SJSA1 (cell line): ENCODE data around the gene GTSE1. TPM values are rescaled to one million over a fixed set of nuclear protein-coding genes. Genes with fewer than 3 reads are reported as not detected.

Source experiments
- DNase-seq, 2 experiments: peaks; one replicate each; pipeline ENCODE4 v3.0.0-alpha.2; 2015 to 2020; ENCODE audit warnings: low spot score in 2 of 2, low read depth in 1 of 2
- H3K27ac ChIP-seq: fragments of 250-450 bp; sonication (Bioruptor Pico); 2 replicates; pipeline ENCODE4 v1.5.1; 2020; ENCODE audit warnings: mild to moderate bottlenecking, moderate library complexity
- H3K27me3 ChIP-seq: fragments of 250-450 bp; sonication (Bioruptor Pico); replicated peaks from 2 replicates; pipeline ENCODE4 v1.5.1; 2020; ENCODE audit warnings: mild to moderate bottlenecking, moderate library complexity
- H3K36me3 ChIP-seq: fragments of 250-450 bp; sonication (Bioruptor Pico); 2 replicates; pipeline ENCODE4 v1.5.1; 2020; ENCODE audit warnings: mild to moderate bottlenecking
- H3K4me1 ChIP-seq: fragments of 250-450 bp; sonication (Bioruptor Pico); replicated peaks from 2 replicates; pipeline ENCODE4 v1.6.1; 2021; ENCODE audit warnings: mild to moderate bottlenecking
- H3K4me3 ChIP-seq: fragments of 250-450 bp; sonication (Bioruptor Pico); 2 replicates; pipeline ENCODE4 v1.5.1; 2020; ENCODE audit warnings: mild to moderate bottlenecking
- H3K9me3 ChIP-seq: fragments of 250-450 bp; sonication (Bioruptor Pico); replicated peaks from 2 replicates; pipeline ENCODE4 v1.5.1; 2020; ENCODE audit warnings: mild to moderate bottlenecking
- total RNA-seq: library from RNA; depleted of rRNA; stranded (reverse); fragments of >200 nt; shearing (Covaris generic); gene quantifications from 2 replicates; pipeline ENCODE4 v1.2.3, GENCODE V29; 2014

GTSE1 gene
- total RNA-seq, 1 experiment from 2014 or later: 36.2 TPM

DNA sequence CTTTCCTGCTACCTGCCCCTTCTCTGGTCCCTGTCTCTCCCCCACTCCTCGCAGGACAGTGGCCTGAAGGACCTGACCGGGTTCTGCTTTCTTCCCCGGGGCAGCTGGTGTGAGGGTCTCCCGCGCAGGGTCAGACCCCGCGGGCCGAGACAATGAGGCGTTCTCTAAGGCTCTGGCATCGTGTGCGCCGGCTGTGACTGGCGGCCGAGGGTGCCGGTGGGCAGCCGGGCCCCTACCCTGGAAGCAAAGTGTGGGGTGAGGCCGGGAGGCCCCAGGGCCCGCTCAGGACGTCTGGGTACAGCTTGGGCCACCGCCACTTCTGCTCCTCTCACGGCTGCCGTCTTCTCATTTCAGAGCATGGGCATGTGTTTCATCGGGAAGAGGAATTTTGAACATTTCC, 55.1 kb downstream of the GTSE1 start:
- H3K4me3 ChIP-seq: no peak overlapping the region
- H3K9me3 ChIP-seq: no peaks in the 10 kb centered on the region
- no peak for DNase-seq
- H3K27me3 ChIP-seq: no peaks in the 10 kb centered on the region
- no peaks in the 10 kb centered on the region for H3K4me1 ChIP-seq
- H3K27ac ChIP-seq: no peak overlapping the region
- peaks cover 96% of the 10 kb centered on the region for H3K36me3 ChIP-seq

DNA sequence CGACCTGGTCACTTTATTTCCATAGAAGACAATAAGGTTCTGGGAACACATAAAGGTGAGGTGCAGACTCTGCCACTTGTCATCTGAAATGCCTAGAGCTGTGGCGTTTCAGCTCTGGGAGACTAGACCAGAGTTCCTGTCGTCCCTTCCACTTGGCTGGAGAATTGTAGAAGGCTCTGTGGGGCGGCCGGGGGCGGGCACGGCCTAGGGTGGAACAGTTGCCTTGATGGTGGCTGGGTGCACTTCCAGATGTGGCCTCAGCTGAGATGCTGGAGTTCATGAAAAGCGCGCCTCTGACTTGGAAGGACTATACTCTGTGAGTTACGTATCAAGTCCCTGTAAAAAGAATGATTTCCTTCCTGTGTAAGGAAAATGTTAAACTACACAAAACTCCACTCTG, 55.6 kb downstream of the GTSE1 start:
- no peaks in the 10 kb centered on the region for H3K27me3 ChIP-seq
- peaks cover 97% of the 10 kb centered on the region for H3K36me3 ChIP-seq
- no peaks in the 10 kb centered on the region for H3K4me1 ChIP-seq
- no peak for DNase-seq
- no peaks in the 10 kb centered on the region for H3K9me3 ChIP-seq
- H3K4me3 ChIP-seq: no peak overlapping the region
- no peak overlapping the region for H3K27ac ChIP-seq

GRCh38 chr22:46352691-46353386, 56.2 kb downstream of the GTSE1 start:
- H3K4me1 ChIP-seq: no peaks in the 10 kb centered on the region
- H3K27me3 ChIP-seq: no peaks in the 10 kb centered on the region
- H3K27ac ChIP-seq: no peak overlapping the region
- peaks cover 95% of the 10 kb centered on the region for H3K36me3 ChIP-seq
- H3K9me3 ChIP-seq: no peaks in the 10 kb centered on the region
- no peak overlapping the region for H3K4me3 ChIP-seq
- no peak for DNase-seq

GRCh38 chr22:46353483-46354105, 56.9 kb downstream of the GTSE1 start:
- Histone ChIP-seq H3K36me3 (peaks cover 90% of the 10 kb centered on the region), H3K9me3 (no peaks in the 10 kb centered on the region), H3K4me1 (no peaks in the 10 kb centered on the region), H3K27ac (no peak overlapping the region), H3K4me3 (no peak overlapping the region), H3K27me3 (no peaks in the 10 kb centered on the region)
- DNase-seq: no peak

- peaks cover 85% of the 10 kb centered on the region for H3K36me3 ChIP-seq
- H3K4me1 ChIP-seq: no peaks in the 10 kb centered on the region
- no peaks in the 10 kb centered on the region for H3K9me3 ChIP-seq
- DNase-seq: no peak
- H3K27ac ChIP-seq: no peak overlapping the region
- no peak overlapping the region for H3K4me3 ChIP-seq
- H3K27me3 ChIP-seq: no peaks in the 10 kb centered on the region
Measured at GRCh38 chr22:46354176-46354992, 57.7 kb downstream of the GTSE1 start.

DNA sequence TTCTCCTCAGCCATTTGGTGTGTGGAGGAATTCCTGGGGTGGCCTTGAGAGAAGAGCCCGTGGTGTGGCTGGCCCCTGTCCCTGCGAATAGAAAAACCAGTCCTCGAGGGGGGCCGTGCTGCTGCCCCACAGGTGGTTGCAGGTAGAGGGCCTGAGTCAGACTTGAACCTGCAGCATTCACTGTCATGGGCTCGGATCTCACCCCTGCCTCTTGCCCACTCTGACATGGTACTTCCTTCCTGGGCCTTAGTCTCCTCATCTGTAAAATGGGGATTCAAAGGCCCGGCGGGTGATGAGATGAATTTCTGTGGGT, 58.3 kb downstream of the GTSE1 start:
- peaks cover 80% of the 10 kb centered on the region for H3K36me3 ChIP-seq
- H3K27me3 ChIP-seq: no peaks in the 10 kb centered on the region
- no peak for DNase-seq
- no peak overlapping the region for H3K4me3 ChIP-seq
- no peak overlapping the region for H3K27ac ChIP-seq
- H3K9me3 ChIP-seq: no peaks in the 10 kb centered on the region
- H3K4me1 ChIP-seq: no peaks in the 10 kb centered on the region

- peak; percentile 60 to 77 for DNase-seq
- no peaks in the 10 kb centered on the region for H3K9me3 ChIP-seq
- no peak overlapping the region for H3K27ac ChIP-seq
Measured at GRCh38 chr22:46355369-46355995, 58.8 kb downstream of the GTSE1 start.

DNA sequence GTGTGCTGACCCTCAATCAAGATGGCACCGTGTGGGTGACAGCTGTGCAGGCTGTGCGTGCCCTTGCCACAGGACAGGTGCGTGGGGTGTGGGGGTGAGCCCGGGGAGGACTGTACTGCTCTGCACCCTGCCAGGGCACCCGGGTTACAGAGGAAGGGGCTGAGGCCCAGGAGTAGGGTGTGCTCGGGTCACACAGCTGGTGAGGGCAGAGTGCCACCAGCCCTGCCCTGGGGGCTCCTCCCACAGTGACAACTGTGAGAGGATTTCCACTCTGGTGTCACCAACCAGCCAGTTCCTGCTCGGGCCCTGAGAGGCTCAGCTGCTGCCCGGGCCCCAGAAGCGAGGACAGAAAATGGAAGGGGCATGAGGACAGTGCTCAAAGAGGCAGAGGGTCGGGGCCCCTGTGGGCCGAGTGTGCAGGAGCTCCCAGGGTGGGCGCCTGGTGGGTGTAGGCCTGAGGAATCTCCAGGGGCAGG, 59.4 kb downstream of the GTSE1 start:
- H3K4me3 ChIP-seq: no peak overlapping the region
- no peaks in the 10 kb centered on the region for H3K27me3 ChIP-seq
- H3K4me1 ChIP-seq: no peaks in the 10 kb centered on the region
- H3K36me3 ChIP-seq: peaks cover 70% of the 10 kb centered on the region
- DNase-seq: no peak
- no peak overlapping the region for H3K27ac ChIP-seq
- no peaks in the 10 kb centered on the region for H3K9me3 ChIP-seq

More at GRCh38 chr22:46355369-46355995, 58.8 kb downstream of the GTSE1 start:
- Histone ChIP-seq H3K4me3 (no peak overlapping the region), H3K4me1 (no peaks in the 10 kb centered on the region), H3K36me3 (peaks cover 75% of the 10 kb centered on the region), H3K27me3 (no peaks in the 10 kb centered on the region)

DNA sequence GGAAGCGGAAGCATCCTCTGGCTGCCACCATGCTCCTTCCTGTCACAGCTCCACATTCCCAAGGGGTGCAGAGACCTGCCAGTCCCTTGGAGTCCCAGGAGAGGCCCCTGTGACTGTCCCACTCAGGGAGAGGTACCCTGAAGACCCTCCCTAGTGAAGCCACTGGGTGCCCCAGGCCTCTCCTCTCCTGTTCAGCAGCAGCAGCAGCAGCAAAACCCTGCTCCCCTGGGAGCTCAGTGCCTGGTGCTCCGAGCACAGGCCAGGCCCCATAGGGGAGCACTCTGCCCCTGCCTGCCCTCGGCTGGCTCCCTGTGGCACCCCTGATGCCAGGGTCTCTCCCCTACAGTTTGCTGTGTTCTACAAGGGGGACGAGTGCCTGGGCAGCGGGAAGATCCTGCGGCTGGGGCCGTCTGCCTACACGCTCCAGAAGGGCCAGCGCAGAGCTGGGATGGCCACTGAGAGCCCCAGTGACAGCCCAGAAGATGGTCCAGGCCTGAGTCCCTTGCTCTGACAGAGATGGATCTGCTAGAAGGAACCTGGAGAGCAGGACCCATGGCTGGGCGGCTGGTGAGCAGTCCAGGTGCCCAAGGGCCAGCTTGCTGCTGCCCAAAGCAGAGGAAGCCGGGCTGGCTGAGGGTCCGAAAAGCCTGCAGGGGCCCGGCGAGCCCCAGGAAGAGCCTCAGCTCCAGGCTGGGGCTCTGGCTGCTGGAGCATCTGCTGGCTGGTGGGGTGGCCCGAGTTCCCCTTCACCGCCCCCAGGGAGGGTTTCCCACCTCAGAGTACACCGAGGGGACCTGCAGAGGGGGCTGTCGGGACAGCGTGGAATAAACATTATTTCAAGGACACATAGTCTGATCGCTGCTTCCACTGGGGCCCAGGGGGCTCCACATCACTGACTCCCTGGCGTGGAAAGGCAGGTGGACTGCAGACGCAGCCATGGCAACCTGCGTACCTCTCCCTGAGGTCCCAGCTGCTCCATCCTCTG, 60.1 kb downstream of the GTSE1 start:
- DNase-seq: no peak
- Histone ChIP-seq H3K36me3 (peaks cover 62% of the 10 kb centered on the region), H3K4me1 (no peaks in the 10 kb centered on the region), H3K4me3 (no peak overlapping the region), H3K27me3 (no peaks in the 10 kb centered on the region), H3K27ac (no peak overlapping the region), H3K9me3 (no peaks in the 10 kb centered on the region)

GRCh38 chr22:46357711-46358520, 61.2 kb downstream of the GTSE1 start:
- no peak overlapping the region for H3K27ac ChIP-seq
- no peaks in the 10 kb centered on the region for H3K4me1 ChIP-seq
- H3K36me3 ChIP-seq: peaks cover 51% of the 10 kb centered on the region
- no peak overlapping the region for H3K4me3 ChIP-seq
- no peaks in the 10 kb centered on the region for H3K9me3 ChIP-seq
- no peak for DNase-seq
- H3K27me3 ChIP-seq: no peaks in the 10 kb centered on the region

- Histone ChIP-seq H3K27ac (no peak overlapping the region), H3K27me3 (no peaks in the 10 kb centered on the region), H3K9me3 (no peaks in the 10 kb centered on the region), H3K4me1 (no peaks in the 10 kb centered on the region), H3K4me3 (no peak overlapping the region), H3K36me3 (peaks cover 43% of the 10 kb centered on the region)
- DNase-seq: no peak
Measured at GRCh38 chr22:46358766-46359165, 62.1 kb downstream of the GTSE1 start.

DNA sequence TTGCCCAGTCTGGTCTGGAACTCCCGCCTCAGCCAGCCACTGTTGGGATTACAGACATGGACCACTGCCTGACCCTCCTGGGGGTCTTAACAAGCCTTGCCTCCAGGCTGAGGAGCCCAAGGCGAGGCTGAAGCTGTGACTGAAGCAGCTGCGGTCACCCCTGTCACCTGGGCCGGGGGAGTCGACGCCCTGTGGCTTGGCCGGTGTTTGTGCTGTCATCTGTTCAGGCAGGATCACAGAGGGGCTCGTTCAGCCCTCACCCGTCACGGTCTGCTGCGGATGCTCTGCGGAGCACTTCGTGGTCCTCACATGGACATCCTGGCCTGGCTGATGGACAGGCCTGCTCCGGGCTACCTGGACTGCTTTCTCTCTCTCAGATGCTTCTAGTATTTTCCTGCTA, 62.7 kb downstream of the GTSE1 start:
- Histone ChIP-seq H3K27ac (no peak overlapping the region), H3K4me1 (no peaks in the 10 kb centered on the region)
- no peak for DNase-seq

More for the DNA sequence above, 62.7 kb downstream of the GTSE1 start:
- H3K27me3 ChIP-seq: no peaks in the 10 kb centered on the region
- H3K36me3 ChIP-seq: peaks cover 37% of the 10 kb centered on the region
- H3K9me3 ChIP-seq: no peaks in the 10 kb centered on the region
- H3K4me3 ChIP-seq: no peak overlapping the region
